Smooth muscle cell of trachea (primary cell): Measurements from ENCODE around the gene LPAR2. TPM values are rescaled to one million over a fixed set of nuclear protein-coding genes. Genes with fewer than 3 reads are reported as not detected.

ENCODE experiments used
- total RNA-seq: library from RNA; depleted of rRNA; stranded (reverse); fragments of >200 nt; gene quantifications from 2 replicates; pipeline ENCODE4 v1.2.1, GENCODE V29; 2014

The LPAR2 gene
- total RNA-seq: 1.2 and 2.6 TPM in 2 replicates

DNA sequence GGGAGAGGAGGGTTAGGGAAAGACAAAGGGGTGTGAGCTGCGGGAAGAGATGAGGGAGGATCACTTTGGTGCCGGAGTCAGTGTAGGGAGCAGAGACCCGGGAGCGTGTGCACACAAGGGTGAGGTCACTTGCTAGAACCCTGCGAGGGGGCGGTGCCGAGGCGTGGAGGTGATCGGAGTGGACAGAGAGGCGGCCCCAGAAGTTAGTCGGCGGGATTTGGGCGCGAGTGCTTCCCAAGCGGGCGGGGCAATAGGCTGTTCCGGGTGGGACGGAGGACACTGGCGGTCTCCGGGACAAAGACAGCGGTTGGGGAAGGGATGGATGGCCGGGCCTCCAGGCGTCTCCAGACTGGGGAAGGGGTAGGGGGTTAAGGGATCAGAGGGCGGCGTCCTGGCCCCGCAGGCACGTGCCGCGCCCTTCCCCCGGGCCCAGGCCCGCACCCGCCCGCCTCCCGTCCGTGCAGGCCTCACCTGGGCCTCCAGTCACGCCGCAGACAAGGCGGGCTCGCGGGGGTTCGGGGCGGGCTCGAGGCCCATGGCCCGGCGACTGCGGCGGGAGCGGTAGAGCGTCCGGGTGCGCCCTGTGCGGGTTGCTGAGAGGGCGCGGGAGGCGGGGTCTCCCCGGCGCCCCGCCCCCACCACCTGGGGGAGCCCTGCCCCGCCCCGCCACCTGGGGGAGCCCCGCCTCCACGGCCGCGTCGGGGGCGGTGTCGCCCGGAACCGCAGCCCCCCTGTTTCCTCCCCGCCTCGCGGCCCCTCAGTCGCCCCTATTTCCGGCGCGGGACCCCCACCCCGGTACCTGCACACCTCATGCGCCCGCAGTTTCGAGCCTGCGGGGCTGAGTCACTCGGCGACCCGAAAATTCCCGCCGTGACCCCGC lies at the start of gene LPAR2:
Gene LPAR2, minus strand, starts transcription at position 600 of the 880 bp plus-strand sequence. CDS start 945 bp downstream, outside the sequence.

DNA sequence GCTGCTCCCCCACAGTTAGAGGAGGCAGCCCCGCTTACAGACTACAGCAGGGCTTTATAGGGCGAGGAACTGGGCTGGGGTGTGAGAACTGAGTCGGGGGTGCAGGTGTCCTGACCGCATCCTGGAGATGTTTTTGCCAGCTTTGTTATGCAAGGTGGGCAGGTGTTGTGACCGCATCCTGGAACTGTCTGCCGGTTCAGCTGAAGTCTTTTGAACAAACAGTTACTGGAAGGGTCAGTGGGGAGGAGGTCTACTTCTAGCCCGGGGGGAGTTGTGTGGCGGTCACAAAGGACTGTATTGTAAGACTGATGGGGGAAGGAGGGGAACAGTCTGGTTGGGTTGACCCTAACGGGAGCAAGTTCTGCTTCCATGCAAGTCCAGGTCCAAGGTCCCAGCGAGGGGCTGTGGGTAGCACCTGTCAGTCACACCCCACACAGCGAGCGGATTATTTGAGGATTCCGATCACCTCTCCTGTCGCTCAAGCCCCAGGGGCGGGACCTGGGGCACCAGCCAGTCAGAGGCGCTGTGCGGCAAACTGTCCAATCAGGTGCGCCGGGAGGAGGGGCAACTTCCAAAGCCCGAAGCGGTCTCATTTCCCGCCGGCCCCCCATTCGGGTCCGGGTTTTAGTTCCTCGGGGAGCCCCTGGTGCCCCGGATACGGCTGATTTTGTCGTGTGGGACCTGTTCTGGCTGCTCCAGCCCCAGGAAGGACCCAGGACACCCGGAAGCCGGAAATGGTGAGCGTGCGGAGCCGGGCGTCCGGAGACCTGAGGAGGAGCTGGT lies 40.4 kb upstream of the LPAR2 start, which contains the start of gene ZNF101:
Gene ZNF101, plus strand, starts transcription at position 610 of the 783 bp plus-strand sequence. Its CDS starts 125 bp downstream, at position 735.

DNA sequence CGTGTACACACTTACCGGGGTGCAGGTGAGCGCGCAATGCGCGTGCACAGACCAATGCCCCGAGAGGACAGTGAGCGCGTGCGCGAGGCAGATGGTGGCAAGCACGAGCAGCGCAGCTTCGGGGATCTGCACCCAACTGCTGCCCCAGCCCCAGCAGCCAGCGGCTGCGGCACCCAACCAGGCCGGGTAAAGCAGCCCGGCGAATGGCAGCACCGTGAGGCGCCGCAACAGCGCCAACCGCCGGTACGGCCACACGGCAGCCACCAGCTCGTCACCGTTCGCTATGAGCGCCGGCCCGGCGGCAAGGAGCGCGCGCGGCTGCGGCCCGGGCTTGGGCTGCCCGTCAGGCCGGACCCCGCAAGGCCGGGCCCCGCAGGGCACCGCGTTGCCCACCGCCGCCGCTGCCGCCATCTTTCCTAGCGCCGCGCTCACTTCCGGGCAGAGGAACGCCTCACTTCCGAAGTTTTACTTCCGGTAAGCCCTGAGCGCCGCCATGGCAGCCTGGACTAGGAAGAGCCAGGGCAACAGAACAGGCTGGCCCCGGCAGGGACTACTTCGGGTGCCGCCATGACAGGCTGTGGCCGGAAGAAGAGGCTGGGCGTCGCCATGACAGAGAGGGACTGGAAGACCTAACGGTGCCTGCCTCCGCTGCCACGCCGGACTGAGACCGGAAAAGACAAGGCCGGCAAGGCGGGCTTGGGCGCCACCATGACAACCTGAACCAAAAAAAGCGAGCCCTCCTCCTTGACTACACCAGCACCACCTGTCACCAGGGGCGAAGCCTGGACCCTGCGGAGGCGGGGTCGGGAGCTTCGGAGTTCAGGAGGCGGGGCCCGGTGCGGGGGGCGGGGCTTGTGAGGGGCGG lies 35.5 kb upstream of the LPAR2 start, which contains the start of gene ATP13A1:
Gene ATP13A1, minus strand, starts transcription at position 421 of the 865 bp plus-strand sequence. Its CDS starts 10 bp downstream, at position 411.

DNA sequence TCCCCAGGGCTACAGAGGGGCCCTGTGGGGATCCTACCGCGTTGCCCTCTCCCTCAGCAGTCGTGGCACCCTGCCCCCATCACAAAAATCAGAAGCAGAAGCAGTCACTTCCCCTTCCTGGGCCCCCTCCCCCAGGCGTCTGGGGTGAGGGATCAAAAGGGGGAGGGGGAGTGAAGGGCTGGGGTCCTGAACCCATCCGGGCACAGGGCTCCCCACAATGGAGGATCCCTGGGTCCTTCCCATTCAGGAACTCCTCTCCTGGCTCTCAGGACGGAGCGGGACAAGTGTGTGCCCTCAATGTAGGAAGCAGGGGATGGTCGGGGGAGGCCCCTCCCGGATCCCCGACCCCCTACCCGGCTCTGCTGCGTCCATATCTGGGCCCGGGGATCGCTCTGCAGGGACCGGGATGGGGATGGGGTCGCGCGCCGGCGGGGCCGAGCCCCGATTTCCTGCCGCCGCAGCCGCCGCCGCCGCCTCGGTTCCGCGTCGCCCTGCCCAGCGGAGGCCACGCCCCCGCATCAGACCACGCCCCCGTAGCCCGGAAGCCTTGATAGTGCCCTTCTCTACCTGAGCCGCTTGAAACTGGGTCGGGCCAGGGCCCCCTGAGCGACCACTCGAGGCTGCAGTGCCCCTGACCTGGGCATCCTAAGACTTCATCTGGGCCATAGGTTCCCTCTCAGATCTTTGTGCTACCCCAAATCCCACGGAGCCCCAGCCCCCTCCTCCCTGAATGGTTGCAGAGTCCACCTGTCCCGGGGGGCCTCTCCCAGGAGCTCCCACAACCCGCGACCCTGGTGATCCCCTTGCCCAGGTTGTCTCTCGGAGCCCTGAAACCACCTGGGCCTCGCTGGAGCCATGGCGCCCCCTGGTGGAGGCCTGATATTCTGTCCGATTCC lies 15.4 kb upstream of the LPAR2 start, which contains the start of gene GMIP:
Gene GMIP, minus strand, starts transcription at position 500 of the 896 bp plus-strand sequence. Its CDS starts 128 bp downstream, at position 372.

DNA sequence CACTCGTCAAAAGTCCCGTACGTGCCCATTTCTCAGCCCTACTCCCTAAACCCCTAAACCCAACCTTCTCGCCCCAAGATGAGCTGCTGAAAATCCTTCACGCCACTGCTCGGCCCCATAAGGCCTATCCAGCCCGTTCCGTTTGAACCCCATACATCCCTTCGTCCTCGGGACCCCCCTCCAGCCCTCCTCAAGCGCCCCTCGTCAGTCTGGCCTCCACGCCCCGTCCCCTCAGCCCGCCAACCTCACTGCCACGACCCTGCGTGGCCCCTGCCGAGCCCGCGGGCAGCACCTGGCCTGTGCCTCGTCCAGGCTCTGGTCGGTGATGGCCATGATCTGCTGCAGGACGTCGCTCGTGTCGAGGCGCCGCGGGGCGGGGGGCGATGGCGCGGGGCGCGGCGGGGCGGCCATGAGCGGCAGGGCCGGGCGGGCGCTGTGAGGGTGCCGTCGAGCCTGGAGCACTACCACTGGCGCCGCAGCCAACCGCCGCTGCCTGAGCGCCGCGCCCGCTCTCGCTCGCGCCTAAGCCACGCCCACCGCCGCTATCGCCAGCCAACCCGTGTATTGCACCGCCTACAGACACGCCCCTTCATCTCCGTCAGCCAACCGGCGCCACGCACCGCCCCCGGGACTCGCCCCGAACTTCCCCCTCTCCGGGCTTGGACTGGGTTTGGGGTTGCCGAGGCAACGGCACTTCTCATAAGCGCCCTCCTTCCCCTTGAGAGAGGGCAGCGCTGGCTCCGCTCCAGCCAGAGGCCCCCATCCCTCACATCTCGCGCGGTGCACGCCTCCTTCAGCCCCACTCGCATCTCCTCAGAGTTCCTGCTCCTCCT lies 9.6 kb downstream of the LPAR2 start, which contains the start of gene PBX4:
Gene PBX4, minus strand, starts transcription at position 469 of the 833 bp plus-strand sequence. Its CDS starts 58 bp downstream, at position 411.

Other genes with a start within 250 kb of the LPAR2 start
- gene GATAD2A, start 222.5 kb downstream of the LPAR2 start, total RNA-seq: 40.5 and 49.6 TPM in 2 replicates
- 2.3 and 4.5 TPM in 2 replicates for gene TSSK6, start 112.7 kb downstream of the LPAR2 start, total RNA-seq
- 181 TPM in 2 replicates for gene NDUFA13, start 112.0 kb downstream of the LPAR2 start, total RNA-seq
- gene YJEFN3, start 99.3 kb downstream of the LPAR2 start, total RNA-seq: 0.33 and 1.0 TPM in 2 replicates
- gene CILP2, start 90.0 kb downstream of the LPAR2 start, total RNA-seq: under 0.01 and 1.3 TPM in 2 replicates
- 1.2 and 1.6 TPM in 2 replicates for gene PBX4, start 9.5 kb downstream of the LPAR2 start, total RNA-seq
- gene GMIP, start 15.4 kb upstream of the LPAR2 start, total RNA-seq: 4.4 and 9.1 TPM in 2 replicates
- gene ATP13A1, start 35.5 kb upstream of the LPAR2 start, total RNA-seq: 42.8 and 114 TPM in 2 replicates
- 4.6 and 7.1 TPM in 2 replicates for gene ZNF101, start 40.6 kb upstream of the LPAR2 start, total RNA-seq
- 5.8 and 7.9 TPM in 2 replicates for gene ZNF14, start 104.9 kb upstream of the LPAR2 start, total RNA-seq
- 11.4 and 20.7 TPM in 2 replicates for gene ZNF506, start 193.5 kb upstream of the LPAR2 start, total RNA-seq
- gene ZNF253, start 237.7 kb upstream of the LPAR2 start, total RNA-seq: 2.5 and 2.8 TPM in 2 replicates